ENCODE measurements around the gene FETUB.
"Not testable (repeated sequence)": the region's sequence is repeated elsewhere in the genome, so short reads cannot be mapped to it uniquely, and the experiment has no call there.

Gene FETUB

DNA sequence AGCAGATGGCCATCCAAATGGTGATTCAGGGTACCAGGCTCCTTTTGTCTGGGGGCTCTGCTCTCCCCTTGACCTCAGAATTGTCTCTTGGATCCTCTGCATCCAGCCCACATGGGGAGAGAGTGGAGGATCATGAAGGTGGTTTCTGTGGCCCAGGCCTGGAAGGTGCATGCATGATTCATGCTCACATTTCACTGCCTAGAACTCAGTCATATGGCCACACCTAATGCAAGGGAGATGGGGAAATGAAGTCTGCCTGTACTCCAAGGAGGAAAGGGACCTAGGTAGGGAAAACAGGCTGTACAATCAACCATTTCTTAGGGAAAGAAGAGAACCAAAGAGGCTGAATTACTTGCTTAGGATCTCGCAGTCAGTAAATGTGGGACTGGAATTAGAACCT lies 40.7 kb downstream of the FETUB start:
- DNase-seq, result no peak

DNA sequence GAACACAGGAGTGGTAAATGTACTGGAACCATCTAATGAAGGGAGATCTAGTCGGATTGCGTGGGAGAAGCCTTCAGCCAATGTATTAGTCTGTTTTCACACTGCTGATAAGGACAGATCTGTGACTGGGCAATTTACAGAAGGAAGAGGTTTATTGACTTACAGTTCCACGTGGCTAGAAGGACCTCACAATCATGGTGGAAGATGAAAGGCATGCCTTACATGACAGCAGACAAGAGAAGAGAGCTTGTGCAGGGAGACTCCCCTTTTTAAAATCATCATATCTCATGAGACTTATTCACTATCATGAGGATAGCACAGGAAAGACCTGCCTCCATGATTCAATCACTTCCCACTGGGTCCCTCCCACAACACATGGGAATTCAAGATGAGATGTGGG lies 42.6 kb downstream of the FETUB start:
- DNase-seq, result no peak

DNA sequence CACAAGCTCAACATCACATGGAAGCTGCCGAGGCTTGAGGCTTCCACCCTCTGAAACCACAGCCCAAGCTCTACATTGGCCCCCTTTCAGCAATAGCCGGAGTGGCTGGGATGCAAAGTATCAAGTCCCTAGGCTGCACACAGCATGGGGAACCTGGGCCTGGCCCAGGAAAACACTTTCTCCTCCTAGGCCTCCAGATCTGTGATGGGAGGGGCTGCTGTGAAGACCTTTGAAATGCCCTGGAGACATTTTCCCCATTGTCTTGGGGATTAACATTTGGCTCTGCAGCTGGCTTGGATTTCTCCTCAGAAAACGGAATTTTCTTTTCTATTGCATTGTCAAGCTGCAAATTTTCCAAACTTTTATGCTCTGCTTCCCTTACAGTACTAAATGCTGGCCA lies 43.8 kb downstream of the FETUB start:
- DNase-seq, result no peak

DNA sequence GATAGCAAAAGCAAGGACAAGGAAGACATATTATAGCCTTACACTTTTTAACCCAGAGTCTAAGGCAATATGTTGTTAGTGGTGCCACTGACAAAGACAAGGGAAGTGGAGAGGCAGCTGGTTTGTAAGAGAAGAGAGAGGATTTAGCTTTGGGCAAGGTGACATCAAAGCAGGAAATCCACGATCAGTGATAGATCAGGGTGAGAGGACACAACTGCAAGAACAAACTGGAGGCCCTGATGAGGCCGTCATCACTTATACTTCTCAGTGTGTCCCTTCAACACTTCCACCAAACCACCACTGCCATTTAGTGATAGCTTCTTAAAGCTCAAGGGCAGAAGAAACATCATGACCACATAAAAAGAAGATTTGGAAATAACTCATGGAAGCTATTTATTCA lies 46.3 kb downstream of the FETUB start:
- not testable (repeated sequence) for DNase-seq

DNA sequence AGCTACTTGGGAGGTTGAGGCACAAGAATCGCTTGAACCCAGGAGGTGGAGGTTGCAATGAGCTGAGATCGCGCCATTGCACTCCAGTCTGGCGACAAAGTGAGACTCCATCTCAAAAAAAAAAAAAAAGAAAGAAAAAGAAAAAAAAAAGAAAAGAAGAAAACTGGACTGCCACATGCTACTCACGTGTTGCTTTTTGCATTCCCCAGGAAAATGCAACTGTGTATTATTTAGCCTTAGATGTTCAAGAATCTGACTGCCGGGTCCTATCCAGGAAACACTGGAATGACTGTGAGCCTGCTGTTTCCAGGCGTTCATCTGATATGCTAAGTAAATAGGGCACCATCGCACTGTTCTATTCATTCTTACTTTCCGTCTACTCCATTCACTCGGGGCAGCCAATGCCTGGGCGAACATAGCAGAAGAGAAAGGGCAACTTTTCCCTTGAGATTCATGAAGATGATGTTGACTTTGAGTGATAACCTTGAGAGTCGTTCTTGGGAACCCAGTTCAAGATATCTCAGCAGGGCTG lies 47.0 kb downstream of the FETUB start:
- DNase-seq, result no peak

DNA sequence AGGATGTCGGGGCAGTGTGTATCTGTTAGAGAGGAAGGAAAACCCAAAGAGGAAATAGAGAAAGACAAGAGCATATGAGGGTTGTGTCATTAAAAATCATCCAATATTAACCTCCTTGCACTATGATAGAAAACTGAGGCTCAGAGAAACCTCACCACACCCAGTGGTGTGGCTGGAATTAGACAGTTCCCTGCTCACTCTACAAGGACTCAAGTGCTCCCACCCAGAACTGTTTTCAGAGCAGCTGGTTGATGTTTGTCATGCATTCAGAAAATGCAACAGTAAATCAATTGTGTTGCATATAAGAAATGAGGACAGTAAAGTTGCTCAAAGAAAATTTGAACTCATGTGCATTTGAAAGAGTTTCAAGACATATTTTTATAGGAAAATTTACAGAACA lies 50.1 kb downstream of the FETUB start:
- DNase-seq, result not testable (repeated sequence)

DNA sequence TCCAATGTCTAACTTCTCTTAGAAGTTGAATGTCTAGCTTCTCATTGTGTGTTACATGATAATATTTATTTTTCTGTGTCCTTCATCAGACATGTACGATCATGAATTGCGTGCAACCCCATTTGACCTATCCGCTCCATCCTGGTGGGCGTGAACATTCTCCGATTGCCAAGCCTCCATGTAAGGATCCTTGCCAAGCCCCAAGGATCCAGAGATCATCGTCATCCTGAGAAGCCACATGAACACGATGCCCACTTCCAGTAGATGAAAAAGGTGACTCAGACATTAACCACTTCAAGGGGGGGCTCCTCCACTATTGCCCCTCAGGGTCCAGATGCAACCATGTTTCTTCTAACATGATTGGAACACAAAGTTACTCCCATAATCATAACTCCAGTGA lies 51.5 kb downstream of the FETUB start:
- no peak for DNase-seq

DNA sequence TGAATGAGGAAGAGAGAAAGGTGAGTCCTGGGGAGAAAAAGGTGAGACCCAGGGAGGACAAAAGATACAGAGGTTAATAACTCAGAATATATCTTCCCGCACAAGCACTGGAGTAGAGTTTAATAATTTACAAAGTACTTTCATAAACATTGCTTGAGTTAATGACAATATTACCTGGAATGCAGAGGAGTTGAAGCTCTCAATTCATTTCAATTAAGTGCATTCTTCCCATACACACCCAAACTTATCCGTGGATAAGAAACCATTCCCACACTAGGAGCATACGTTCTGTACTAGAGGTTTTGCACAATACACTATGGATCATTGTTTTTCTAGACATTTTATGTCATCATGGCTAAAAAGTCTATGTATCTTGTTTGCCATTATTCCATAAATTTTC lies 53.6 kb downstream of the FETUB start:
- no peak for DNase-seq

DNA sequence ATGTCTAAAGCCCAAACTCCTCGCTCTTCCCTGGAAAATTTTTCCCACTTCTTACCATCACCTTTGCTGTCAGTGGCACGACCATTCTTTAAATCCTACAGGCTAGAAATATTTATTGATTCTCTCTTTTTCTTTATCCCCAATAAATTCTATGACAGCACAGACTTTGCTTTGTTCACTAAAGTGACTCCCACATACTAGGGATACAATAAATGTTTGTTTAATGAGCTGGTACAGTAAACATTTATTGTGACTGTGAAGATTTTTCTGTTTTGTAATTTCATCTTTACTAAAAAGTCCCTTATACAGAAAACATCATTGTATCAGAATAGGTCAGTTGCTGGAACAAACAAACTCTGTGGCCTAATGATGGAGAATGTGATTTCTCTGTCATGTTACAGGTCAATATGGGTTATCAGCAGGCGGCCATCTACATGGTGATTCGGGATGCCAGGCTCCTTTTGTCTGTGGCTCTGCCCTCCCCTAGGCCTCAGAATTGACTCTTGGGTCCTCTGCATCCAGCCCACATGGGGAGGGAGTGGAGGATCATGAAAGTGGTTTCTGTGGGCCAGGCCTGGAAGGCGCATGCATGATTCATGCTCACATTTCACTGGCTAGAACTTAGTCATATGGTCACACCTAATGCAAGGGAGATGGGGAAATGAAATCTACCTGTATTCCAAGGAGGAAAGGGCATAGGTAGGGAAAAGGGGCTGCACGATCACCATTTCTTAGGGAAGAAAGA lies 54.3 kb downstream of the FETUB start:
- DNase-seq, result no peak

DNA sequence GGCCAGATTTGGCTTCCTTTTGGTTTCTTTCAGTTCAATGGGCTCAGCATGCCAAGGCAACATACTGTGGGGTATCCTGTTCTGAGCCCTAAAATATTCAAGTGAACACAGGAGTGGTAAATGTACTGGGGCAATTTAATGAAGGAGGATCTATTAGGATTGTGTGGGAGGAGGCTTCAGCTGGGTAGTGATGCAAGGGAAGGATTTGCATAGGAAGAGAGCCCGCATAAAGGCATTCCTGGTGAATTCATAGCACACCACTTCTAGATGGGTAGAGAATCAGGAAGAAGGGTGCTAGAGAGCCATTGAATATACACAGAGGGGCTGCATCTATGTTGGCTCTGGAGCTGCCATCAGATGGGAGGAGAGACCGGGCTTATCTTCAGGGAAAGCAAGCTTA lies 56.3 kb downstream of the FETUB start:
- no peak for DNase-seq

DNA sequence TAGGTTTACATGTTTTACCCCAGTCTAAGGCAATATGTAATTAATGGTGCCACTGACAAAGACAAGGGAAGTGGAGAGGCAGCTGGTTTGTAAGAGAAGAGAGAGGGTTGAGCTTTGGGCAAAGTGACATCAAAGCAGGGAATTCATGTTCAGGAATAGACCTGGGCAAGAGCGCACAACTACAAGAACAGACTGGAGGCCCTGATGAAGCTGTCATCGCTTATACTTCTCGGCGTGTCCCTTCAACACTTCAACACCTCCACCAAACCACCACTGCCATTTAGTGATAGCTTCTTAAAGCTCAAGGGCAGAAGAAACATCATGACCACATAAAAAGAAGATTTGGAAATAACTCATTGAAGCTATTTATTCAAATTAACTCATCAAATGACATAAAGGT lies 57.3 kb downstream of the FETUB start:
- no peak for DNase-seq

DNA sequence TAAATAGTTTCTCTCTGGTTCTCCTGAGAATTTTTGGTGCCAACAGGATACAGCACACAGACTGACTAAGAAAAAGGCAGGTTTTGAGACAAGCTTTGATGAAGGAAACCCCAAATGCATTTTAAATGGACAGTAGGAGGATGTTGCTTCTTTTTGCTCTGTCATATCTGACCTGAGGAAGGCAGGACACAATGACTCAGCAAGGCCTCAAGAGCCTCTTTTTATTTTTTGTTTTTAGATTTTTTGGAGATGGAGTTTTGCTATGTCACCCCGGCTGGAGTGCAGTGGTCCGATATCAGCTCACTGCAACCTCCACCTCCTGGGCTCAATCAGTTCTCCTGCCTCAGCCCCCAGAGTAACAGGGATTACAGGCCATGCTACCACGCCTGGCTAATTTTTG lies 60.1 kb downstream of the FETUB start:
- no peak for DNase-seq

DNA sequence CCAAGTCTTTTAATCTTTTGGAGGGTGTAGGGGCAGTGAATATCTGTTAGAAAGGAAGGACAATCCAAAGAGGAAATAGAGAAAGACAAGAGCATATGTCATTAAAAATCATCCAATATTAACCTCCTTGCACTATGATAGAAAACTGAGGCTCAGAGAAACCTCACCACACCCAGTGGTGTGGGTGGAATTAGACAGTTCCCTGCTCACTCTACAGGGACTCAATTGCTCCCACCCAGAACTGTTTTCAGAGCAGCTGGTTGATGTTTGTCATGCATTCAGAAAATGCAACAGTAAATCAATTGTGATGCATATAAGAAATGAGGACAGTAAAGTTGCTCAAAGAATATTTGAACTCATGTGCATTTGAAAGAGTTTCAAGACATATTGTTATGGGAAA lies 62.3 kb downstream of the FETUB start:
- DNase-seq, result not testable (repeated sequence)

All from activated CD4-positive, alpha-beta T cell treated with anti-CD3 and anti-CD28 coated beads for 1 hour (primary cell).